H9 (cell line): ENCODE measurements around the gene MED9. TPM values are rescaled to one million over a fixed set of nuclear protein-coding genes. Genes with fewer than 3 reads are reported as not detected.
A peak's percentile ranks its signal among the peaks of the same experiment; 100 is the strongest.

Source experiments
- DNase-seq: peaks from one replicate; pipeline ENCODE4 v3.0.0-alpha.2; 2017
- H2AFZ ChIP-seq: one replicate; pipeline ENCODE4 v1.6.1; 2013; ENCODE audit warnings: mild to moderate bottlenecking, low read length, control low read depth, moderate library complexity
- H2AK5ac ChIP-seq: 2 replicates; pipeline ENCODE4 v1.6.1; 2013; ENCODE audit warnings: low read length, control low read depth, mixed read lengths; ENCODE audit not compliant: insufficient read length
- H2BK120ac ChIP-seq: one replicate; pipeline ENCODE4 v1.6.1; 2013; ENCODE audit warnings: low read depth, mild to moderate bottlenecking, low read length, control low read depth, inconsistent platforms; ENCODE audit not compliant: poor library complexity, severe bottlenecking
- H2BK12ac ChIP-seq: 2 replicates; pipeline ENCODE4 v1.6.1; 2013; ENCODE audit warnings: low read length, control low read depth, mixed read lengths, low read depth; ENCODE audit not compliant: insufficient read length
- H2BK15ac ChIP-seq: 2 replicates; pipeline ENCODE4 v1.6.1; 2013; ENCODE audit warnings: low read depth, low read length, control low read depth
- H2BK20ac ChIP-seq: one replicate; pipeline ENCODE4 v1.6.1; 2013; ENCODE audit warnings: low read depth, mild to moderate bottlenecking, low read length, control low read depth, inconsistent platforms; ENCODE audit not compliant: poor library complexity, severe bottlenecking
- H2BK5ac ChIP-seq: 2 replicates; pipeline ENCODE4 v1.6.1; 2013; ENCODE audit warnings: low read length, control low read depth, mixed read lengths; ENCODE audit not compliant: insufficient read length
- H3K14ac ChIP-seq: 2 replicates; pipeline ENCODE4 v1.6.1; 2013; ENCODE audit warnings: low read length, control low read depth; ENCODE audit not compliant: insufficient read depth
- H3K18ac ChIP-seq: 2 replicates; pipeline ENCODE4 v1.6.1; 2013; ENCODE audit warnings: low read depth, mild to moderate bottlenecking, mixed read lengths, low read length, control low read depth; ENCODE audit not compliant: insufficient read length
- H3K23ac ChIP-seq: 2 replicates; pipeline ENCODE4 v1.6.1; 2013; ENCODE audit warnings: low read length, control low read depth, mixed read lengths, low read depth; ENCODE audit not compliant: insufficient read length
- H3K23me2 ChIP-seq: 2 replicates; pipeline ENCODE4 v1.6.1; 2013; ENCODE audit warnings: low read depth, mild to moderate bottlenecking, mixed read lengths, low read length, control low read depth; ENCODE audit not compliant: insufficient read length, poor library complexity, severe bottlenecking
- H3K27ac ChIP-seq: 2 replicates; pipeline ENCODE4 v1.5.1; 2013; ENCODE audit warnings: low read length, control low read depth, mixed read lengths, low read depth; ENCODE audit not compliant: insufficient read length
- H3K27me3 ChIP-seq: 2 replicates; pipeline ENCODE4 v1.6.1; 2013; ENCODE audit warnings: low read length, control low read depth, inconsistent platforms; ENCODE audit not compliant: insufficient read depth
- H3K4ac ChIP-seq: 2 replicates; pipeline ENCODE4 v1.6.1; 2013; ENCODE audit warnings: low read depth, mild to moderate bottlenecking, control low read depth, inconsistent platforms, low read length, moderate library complexity
- H3K4me1 ChIP-seq: 2 replicates; pipeline ENCODE4 v1.6.1; 2013; ENCODE audit warnings: low read length, control low read depth, inconsistent platforms; ENCODE audit not compliant: insufficient read depth
- H3K4me2 ChIP-seq: 2 replicates; pipeline ENCODE4 v1.6.1; 2013; ENCODE audit warnings: low read length, control low read depth, mixed read lengths; ENCODE audit not compliant: insufficient read length, insufficient read depth
- H3K56ac ChIP-seq: 2 replicates; pipeline ENCODE4 v1.6.1; 2013; ENCODE audit warnings: low read depth, mild to moderate bottlenecking, mixed read lengths, low read length, control low read depth; ENCODE audit not compliant: insufficient read length
- H3K79me1 ChIP-seq: 2 replicates; pipeline ENCODE4 v1.6.1; 2013; ENCODE audit warnings: low read depth, mild to moderate bottlenecking, moderate library complexity, low read length, control low read depth, inconsistent platforms; ENCODE audit not compliant: insufficient read depth, poor library complexity, severe bottlenecking
- H3K79me2 ChIP-seq: 2 replicates; pipeline ENCODE4 v1.6.1; 2013; ENCODE audit warnings: low read length, control low read depth, inconsistent platforms; ENCODE audit not compliant: insufficient read depth
- H3K9ac ChIP-seq: 2 replicates; pipeline ENCODE4 v1.6.1; 2013; ENCODE audit warnings: low read length, control low read depth, mixed read lengths; ENCODE audit not compliant: insufficient read length; ENCODE audit errors: extremely low read depth
- H3K9me3 ChIP-seq: one replicate; pipeline ENCODE4 v1.6.1; 2013; ENCODE audit warnings: low read depth, low read length, inconsistent platforms; ENCODE audit not compliant: control insufficient read depth
- H3T11ph ChIP-seq: one replicate; pipeline ENCODE4 v1.6.1; 2013; ENCODE audit warnings: mild to moderate bottlenecking, low read length, control low read depth, inconsistent platforms
- H4K20me1 ChIP-seq: one replicate; pipeline ENCODE4 v1.6.1; 2013; ENCODE audit not compliant: control insufficient read depth, insufficient read length, insufficient read depth
- H4K5ac ChIP-seq: 2 replicates; pipeline ENCODE4 v1.6.1; 2013; ENCODE audit warnings: low read depth, mild to moderate bottlenecking, mixed read lengths, low read length, control low read depth; ENCODE audit not compliant: insufficient read length
- H4K8ac ChIP-seq: replicated peaks from 2 replicates; pipeline ENCODE4 v1.6.1; 2013; ENCODE audit warnings: low read length, control low read depth, mixed read lengths, low read depth; ENCODE audit not compliant: insufficient read length
- H4K91ac ChIP-seq: 2 replicates; pipeline ENCODE4 v1.6.1; 2013; ENCODE audit warnings: low read depth, mild to moderate bottlenecking, moderate library complexity, mixed read lengths, low read length, control low read depth; ENCODE audit not compliant: insufficient read length
- H3K27ac Mint-ChIP-seq, 3 experiments: 2 replicates in 2 of 3; 3 replicates in 1 of 3; pipeline ENCODE4 v1.8.0; 2020 to 2021; ENCODE audit warnings: mixed read lengths in 3 of 3, mild to moderate bottlenecking in 1 of 3, moderate library complexity in 1 of 3
- H3K27me3 Mint-ChIP-seq: 2 replicates; pipeline ENCODE4 v1.8.0; 2021; ENCODE audit warnings: low read depth, mild to moderate bottlenecking, moderate library complexity, mixed read lengths
- H3K36me3 Mint-ChIP-seq, 3 experiments: 2 replicates in 2 of 3; 3 replicates in 1 of 3; pipeline ENCODE4 v1.8.0; 2020 to 2021; ENCODE audit warnings: low read depth in 3 of 3, mixed read lengths in 3 of 3; ENCODE audit not compliant: insufficient read depth in 1 of 3
- H3K4me1 Mint-ChIP-seq, 2 experiments: 2 replicates each; pipeline ENCODE4 v1.8.0; 2020; ENCODE audit warnings: mixed read lengths in 2 of 2
- H3K4me3 Mint-ChIP-seq, 2 experiments: 2 replicates in 1 of 2; 3 replicates in 1 of 2; pipeline ENCODE4 v1.8.0; 2020 to 2021; ENCODE audit warnings: mild to moderate bottlenecking in 2 of 2, mixed read lengths in 2 of 2, moderate library complexity in 1 of 2
- H3K9me3 Mint-ChIP-seq, 2 experiments: 2 replicates in 1 of 2; 3 replicates in 1 of 2; pipeline ENCODE4 v1.8.0; 2020; ENCODE audit warnings: mild to moderate bottlenecking in 2 of 2, mixed read lengths in 2 of 2, moderate library complexity in 1 of 2
- CTCF ChIP-seq: fragments of 200-600 bp; sonication (generic); conservative IDR thresholded peaks from 3 replicates; pipeline ENCODE4 v1.8.0; 2021; ENCODE audit warnings: antibody characterized with exemption, mild to moderate bottlenecking
- WGBS: extraction: QIAGEN DNeasy Blood & Tissue Kit; methylation state at CpG from one replicate; pipeline ENCODE4 v1.1.7; 2013; ENCODE audit warnings: missing lambda C conversion rate, low lambda C conversion rate, mixed read lengths; ENCODE audit not compliant: insufficient read length; ENCODE audit errors: extremely low coverage; 5-methylcytosine and 5-hydroxymethylcytosine counted together
- total RNA-seq: library from RNA; stranded (reverse); gene quantifications from 2 replicates; pipeline ENCODE4 v1.2.1, GENCODE V29; 2021

Gene MED9
- total RNA-seq, 1 experiment from 2014 or later: 20.0 TPM

DNA sequence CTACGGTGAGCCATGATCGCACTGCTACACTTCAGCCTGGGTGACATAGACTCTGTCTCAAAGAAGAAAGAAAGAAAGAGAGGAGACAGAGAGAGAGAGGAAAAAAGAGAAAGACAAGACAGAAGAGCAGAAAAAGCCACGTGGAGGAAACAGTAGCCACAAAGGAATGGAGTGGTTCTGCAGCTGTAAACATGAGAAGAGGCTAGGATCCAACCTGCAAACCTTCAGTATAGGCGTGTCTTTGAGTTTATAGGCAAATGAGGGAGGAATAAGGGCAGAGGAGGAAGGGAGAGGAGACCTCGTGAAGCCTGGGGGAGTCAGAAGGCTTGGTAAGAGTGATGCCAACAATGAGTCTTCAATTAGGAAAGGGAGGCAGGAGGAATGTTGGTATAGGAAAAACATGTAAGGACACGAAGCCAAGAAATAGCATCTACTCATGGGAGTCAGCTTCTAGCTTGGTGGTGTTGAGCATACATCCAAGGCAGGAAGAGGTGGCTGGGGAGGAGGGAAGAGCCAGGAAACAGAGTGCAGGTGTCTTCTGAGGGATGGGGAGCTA is 3.9 kb downstream of the MED9 start:
- H3K27me3 ChIP-seq: no peaks in the 10 kb centered on the region
- H3K23ac ChIP-seq: no peak overlapping the region
- H4K8ac ChIP-seq: no peak overlapping the region
- no peak overlapping the region for H2AFZ ChIP-seq
- H4K20me1 ChIP-seq: no peaks in the 10 kb centered on the region
- Mint-ChIP-seq H3K9me3 (peaks cover 0 to 5% of the 10 kb centered on the region in 2 experiments; a peak in 2 of 5 replicates), H3K4me1 (peaks cover 13 to 15% of the 10 kb centered on the region in 2 experiments), H3K4me3 (no peak overlapping the region), H3K27me3 (peaks cover under 1% of the 10 kb centered on the region), H3K27ac (peak overlapping the region in 1 of 3 experiments; percentile 85; a peak in 3 of 7 replicates), H3K36me3 (peaks cover 6 to 22% (median 16%) of the 10 kb centered on the region in 3 experiments)
- no peaks in the 10 kb centered on the region for H3K4me1 ChIP-seq
- peaks cover 7% of the 10 kb centered on the region for H3K79me2 ChIP-seq
- peaks cover 9% of the 10 kb centered on the region for H3K79me1 ChIP-seq
- H3K56ac ChIP-seq: no peak overlapping the region
- no peak for TF ChIP-seq CTCF
- no peak overlapping the region for H3K9ac ChIP-seq
- no peak for DNase-seq
- H3K4ac ChIP-seq: no peak overlapping the region
- H3K9me3 ChIP-seq: no peaks in the 10 kb centered on the region
- peaks cover 4% of the 10 kb centered on the region for H3K23me2 ChIP-seq
- no peak overlapping the region for H4K5ac ChIP-seq
- H2BK120ac ChIP-seq: no peak overlapping the region
- H3K14ac ChIP-seq: no peak overlapping the region
- no CpG with 5 or more reads among the region's 6 CpGs for WGBS
- H2AK5ac ChIP-seq: no peak overlapping the region
- no peak overlapping the region for H2BK15ac ChIP-seq
- H4K91ac ChIP-seq: no peak overlapping the region
- no peak overlapping the region for H3K18ac ChIP-seq
- H3K27ac ChIP-seq: no peak overlapping the region
- H2BK5ac ChIP-seq: no peak overlapping the region
- H2BK12ac ChIP-seq: no peak overlapping the region
- H3K4me2 ChIP-seq: no peak overlapping the region
- H3T11ph ChIP-seq: no peak overlapping the region
- no peak overlapping the region for H2BK20ac ChIP-seq
